Measurements from ENCODE around the gene B2M. TPM values are rescaled to one million over a fixed set of nuclear protein-coding genes. Genes with fewer than 3 reads are reported as not detected.
"Not testable (repeated sequence)": the region's sequence is repeated elsewhere in the genome, so short reads cannot be mapped to it uniquely, and the experiment has no call there.

Gene B2M
- total and polyA plus RNA-seq, 3 donors from 2014 or later: 439 to 2,068 (median 1,401) TPM

DNA sequence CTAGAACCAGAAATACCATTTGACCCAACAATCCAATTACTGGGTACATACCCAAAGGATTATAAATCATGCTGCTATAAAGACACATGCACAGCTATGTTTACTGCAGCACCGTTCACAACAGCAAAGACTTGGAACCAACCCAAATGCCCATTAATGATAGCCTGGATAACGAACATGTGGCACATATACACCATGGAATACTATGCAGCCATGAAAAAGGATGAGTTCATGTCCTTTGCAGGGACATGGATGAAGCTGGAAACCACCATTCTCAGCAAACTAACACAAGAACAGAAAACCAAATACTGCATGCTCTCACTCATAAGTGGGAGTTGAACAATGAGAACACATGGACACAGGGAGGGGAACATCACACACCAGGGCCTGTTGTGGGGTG is 22.0 kb upstream of the B2M start:
- DNase-seq; H3K27ac ChIP-seq; H3K4me3 ChIP-seq; H3K36me3 ChIP-seq (ENCODE audit: low read depth, missing control alignments); intact Hi-C loops (cut with DNase I; ENCODE audit: low total_unique reads); H3K4me1 ChIP-seq; H3K9me3 ChIP-seq; H3K27me3 ChIP-seq: not testable (repeated sequence)
- 80% methylated on average over 2 of the region's 2 CpGs for WGBS, 2 donors

DNA sequence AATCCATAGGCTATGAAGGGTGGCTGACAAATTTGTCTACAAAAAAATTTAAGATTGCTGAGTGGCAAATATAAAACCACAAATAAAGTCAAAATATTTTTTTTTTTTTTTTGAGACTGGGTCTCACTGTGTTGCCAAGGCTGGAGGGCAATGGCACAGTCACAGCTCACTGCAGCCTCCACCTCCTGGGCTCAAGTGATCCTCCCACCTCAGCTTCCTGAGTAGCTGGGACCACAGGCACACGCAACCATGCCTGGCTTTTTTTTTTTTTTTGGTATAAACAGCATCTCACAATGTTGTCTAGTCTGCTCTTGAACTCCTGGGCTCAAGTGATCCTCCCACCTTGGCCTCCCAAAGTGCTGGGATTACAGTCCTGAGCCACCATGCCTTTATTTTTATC is 21.1 kb upstream of the B2M start:
- H3K27me3 ChIP-seq; DNase-seq; intact Hi-C loops (cut with DNase I; ENCODE audit: low total_unique reads); H3K36me3 ChIP-seq (ENCODE audit: low read depth, missing control alignments); H3K4me3 ChIP-seq; H3K27ac ChIP-seq; H3K9me3 ChIP-seq; H3K4me1 ChIP-seq: not testable (repeated sequence)
- 48 to 56% methylated on average over 1 of the region's 1 CpG for WGBS, 2 donors

DNA sequence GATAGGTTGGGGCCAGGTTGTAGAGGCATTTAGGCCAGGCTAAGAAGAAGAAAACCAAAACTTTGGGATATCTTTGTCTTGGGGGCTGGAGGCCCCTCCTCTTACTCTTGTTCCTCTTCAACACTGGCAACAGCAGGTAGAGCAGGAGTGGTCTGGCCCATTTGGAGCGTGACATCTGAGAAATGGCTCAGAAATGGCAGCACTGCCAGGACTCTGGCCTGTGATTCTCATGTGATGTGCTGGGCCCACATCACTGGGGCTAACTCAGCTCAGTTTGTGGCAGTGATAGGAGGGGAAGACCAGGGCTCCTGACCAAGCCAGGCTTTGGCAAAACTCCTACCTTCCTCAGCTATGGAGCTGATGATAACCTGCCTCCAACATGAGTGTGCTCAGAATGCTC is 18.7 kb upstream of the B2M start:
- H3K27ac ChIP-seq: no peak overlapping the region
- no peak for TF ChIP-seq POLR2A (IDR thresholded peaks at IDR 0.05)
- H3K27me3 ChIP-seq: no peaks in the 10 kb centered on the region
- no peaks in the 10 kb centered on the region for H3K4me1 ChIP-seq
- 87 to 100% methylated on average over 1 of the region's 1 CpG for WGBS, 2 donors
- H3K9me3 ChIP-seq: no peaks in the 10 kb centered on the region
- DNase-seq: no peak
- no peak overlapping the region for H3K4me3 ChIP-seq
- intact Hi-C loops (cut with DNase I; ENCODE audit: low total_unique reads): no loop called here
- no peaks in the 10 kb centered on the region for H3K36me3 ChIP-seq (ENCODE audit: low read depth, missing control alignments)

DNA sequence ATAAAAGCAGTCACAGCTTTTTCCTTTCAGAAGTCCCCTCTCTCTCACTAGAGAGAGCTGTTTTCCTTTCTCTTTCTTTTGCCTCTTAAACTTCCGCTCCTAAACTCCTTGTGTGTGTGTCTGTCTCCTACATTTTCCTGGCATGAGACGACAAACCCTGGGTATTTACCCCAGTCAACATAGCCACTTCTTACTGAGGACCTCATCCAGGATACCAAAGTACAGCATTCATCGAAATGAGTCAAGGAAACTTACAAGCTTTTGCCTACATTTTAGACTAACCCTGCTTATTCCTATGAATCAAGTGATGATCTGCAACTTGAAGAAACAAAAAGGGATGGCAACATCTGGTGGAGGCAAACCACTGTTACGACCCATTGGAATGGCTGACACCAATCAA is 16.9 kb upstream of the B2M start:
- no peak overlapping the region for H3K4me3 ChIP-seq

DNA sequence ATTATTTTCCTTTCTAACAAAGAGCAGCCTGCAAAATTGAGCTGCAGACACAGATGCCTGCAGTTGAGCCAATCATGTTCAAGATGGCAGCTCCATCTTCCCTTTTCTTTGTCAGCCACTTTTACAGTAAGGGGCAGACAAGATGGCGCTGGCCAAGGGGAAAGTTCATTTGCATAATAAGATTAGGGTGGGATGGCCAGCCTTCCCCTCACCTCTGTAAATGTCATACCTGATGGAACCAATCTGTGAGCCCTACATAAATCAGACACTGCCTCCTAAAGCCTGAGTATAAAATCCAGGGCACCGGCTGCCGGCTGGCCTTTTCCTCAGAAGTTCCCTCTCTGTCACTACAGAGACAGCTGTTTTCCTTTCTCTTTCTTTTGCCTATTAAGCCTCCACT is 16.0 kb upstream of the B2M start:
- H3K27me3 ChIP-seq: no peaks in the 10 kb centered on the region
- TF ChIP-seq POLR2A (IDR thresholded peaks at IDR 0.05): no peak
- TF ChIP-seq, protein P1, sequence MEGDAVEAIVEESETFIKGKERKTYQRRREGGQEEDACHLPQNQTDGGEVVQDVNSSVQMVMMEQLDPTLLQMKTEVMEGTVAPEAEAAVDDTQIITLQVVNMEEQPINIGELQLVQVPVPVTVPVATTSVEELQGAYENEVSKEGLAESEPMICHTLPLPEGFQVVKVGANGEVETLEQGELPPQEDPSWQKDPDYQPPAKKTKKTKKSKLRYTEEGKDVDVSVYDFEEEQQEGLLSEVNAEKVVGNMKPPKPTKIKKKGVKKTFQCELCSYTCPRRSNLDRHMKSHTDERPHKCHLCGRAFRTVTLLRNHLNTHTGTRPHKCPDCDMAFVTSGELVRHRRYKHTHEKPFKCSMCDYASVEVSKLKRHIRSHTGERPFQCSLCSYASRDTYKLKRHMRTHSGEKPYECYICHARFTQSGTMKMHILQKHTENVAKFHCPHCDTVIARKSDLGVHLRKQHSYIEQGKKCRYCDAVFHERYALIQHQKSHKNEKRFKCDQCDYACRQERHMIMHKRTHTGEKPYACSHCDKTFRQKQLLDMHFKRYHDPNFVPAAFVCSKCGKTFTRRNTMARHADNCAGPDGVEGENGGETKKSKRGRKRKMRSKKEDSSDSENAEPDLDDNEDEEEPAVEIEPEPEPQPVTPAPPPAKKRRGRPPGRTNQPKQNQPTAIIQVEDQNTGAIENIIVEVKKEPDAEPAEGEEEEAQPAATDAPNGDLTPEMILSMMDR (IDR thresholded peaks at IDR 0.05): no peak
- intact Hi-C loops (cut with DNase I; ENCODE audit: low total_unique reads): no loop called here
- no peak overlapping the region for H3K4me3 ChIP-seq
- 61 to 63% methylated on average over 3 of the region's 3 CpGs for WGBS, 2 donors
- no peaks in the 10 kb centered on the region for H3K9me3 ChIP-seq
- no peak for DNase-seq
- no peak overlapping the region for H3K27ac ChIP-seq
- H3K36me3 ChIP-seq (ENCODE audit: low read depth, missing control alignments): no peaks in the 10 kb centered on the region
- no peaks in the 10 kb centered on the region for H3K4me1 ChIP-seq

More for the DNA sequence above, 16.9 kb upstream of the B2M start:
- H3K27me3 ChIP-seq: no peaks in the 10 kb centered on the region
- no peak overlapping the region for H3K27ac ChIP-seq
- H3K9me3 ChIP-seq: no peaks in the 10 kb centered on the region
- 83 to 87% methylated on average over 4 of the region's 4 CpGs for WGBS, 2 donors
- no peak for TF ChIP-seq POLR2A (IDR thresholded peaks at IDR 0.05)
- TF ChIP-seq, protein P1 (IDR thresholded peaks at IDR 0.05): no peak
- no peaks in the 10 kb centered on the region for H3K4me1 ChIP-seq
- no peaks in the 10 kb centered on the region for H3K36me3 ChIP-seq (ENCODE audit: low read depth, missing control alignments)
- no peak for DNase-seq
- intact Hi-C loops (cut with DNase I; ENCODE audit: low total_unique reads): no loop called here

DNA sequence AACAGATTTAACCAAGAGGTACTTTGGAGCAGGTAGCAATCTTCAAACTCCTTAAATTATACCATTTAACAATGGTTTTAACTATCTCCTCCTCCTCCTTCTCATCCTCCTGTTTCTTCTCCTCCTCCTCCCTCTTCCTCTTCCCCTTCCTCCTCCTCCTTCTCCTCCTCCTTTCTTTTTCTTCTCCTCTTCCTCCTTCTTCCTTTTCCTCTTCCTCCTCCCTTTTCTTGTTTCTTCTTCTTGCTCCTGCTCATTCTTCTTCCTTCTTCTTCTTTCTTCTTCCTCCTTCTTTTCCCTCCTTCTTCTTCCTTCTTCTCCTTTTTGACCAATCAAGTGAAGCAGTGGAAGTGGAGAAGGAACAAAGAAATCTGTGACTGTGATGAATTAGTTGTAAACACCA is 14.3 kb upstream of the B2M start:
- Histone ChIP-seq H3K4me3 (no peak overlapping the region), H3K4me1 (no peaks in the 10 kb centered on the region), H3K27me3 (no peaks in the 10 kb centered on the region), H3K27ac (no peak overlapping the region), H3K36me3 (ENCODE audit: low read depth, missing control alignments) (no peaks in the 10 kb centered on the region), H3K9me3 (no peaks in the 10 kb centered on the region)
- no peak for DNase-seq
- intact Hi-C loops (cut with DNase I; ENCODE audit: low total_unique reads): no loop called here
- TF ChIP-seq, protein P1 (IDR thresholded peaks at IDR 0.05): no peak
- TF ChIP-seq POLR2A (IDR thresholded peaks at IDR 0.05): no peak
